Heart left ventricle (tissue), 16 donors: Measurements from ENCODE around the gene ADSS1. TPM values are rescaled to one million over a fixed set of nuclear protein-coding genes. Genes with fewer than 3 reads are reported as not detected.
A peak's percentile ranks its signal among the peaks of the same experiment; 100 is the strongest.

ENCODE experiments used
- ATAC-seq, 4 donors: fragments of 200-7000 bp; cut with Tn5 transposase; one replicate each; pipeline ENCODE4 v1.9.1; 2020 to 2022; ENCODE audit warnings: moderate library complexity in 4 of 4, mild to moderate bottlenecking in 3 of 4, moderate number of reproducible peaks in 1 of 4
- DNase-seq, 5 donors: peaks; one replicate each; pipeline ENCODE4 v3.0.0-alpha.2; 2020
- H3K27ac ChIP-seq, 12 donors: fragments of 200-600 bp; sonication (generic) in 4 of 12; one replicate each; pipeline versions ENCODE4 v1.5.0 to v1.8.0; 2016 to 2022; ENCODE audit warnings: mild to moderate bottlenecking in 2 of 12
- H3K27me3 ChIP-seq, 9 donors: fragments of 200-600 bp; sonication (generic) in 2 of 9; one replicate each; pipeline versions ENCODE4 v1.5.1 to v1.8.0; 2016 to 2022; ENCODE audit warnings: mild to moderate bottlenecking in 3 of 9
- H3K36me3 ChIP-seq, 9 donors: fragments of 200-600 bp; sonication (generic) in 2 of 9; one replicate each; pipeline versions ENCODE4 v1.5.0 to v1.8.0; 2018 to 2022; ENCODE audit warnings: mild to moderate bottlenecking in 2 of 9
- H3K4me1 ChIP-seq, 12 donors: fragments of 200-600 bp; sonication (generic) in 4 of 12; one replicate each; pipeline versions ENCODE4 v1.5.0 to v1.8.0; 2016 to 2022; ENCODE audit warnings: mild to moderate bottlenecking in 3 of 12
- H3K4me3 ChIP-seq, 12 donors: fragments of 200-600 bp; sonication (generic) in 4 of 12; one replicate each; pipeline versions ENCODE4 v1.5.0 to v1.8.0; 2017 to 2022; ENCODE audit warnings: mild to moderate bottlenecking in 9 of 12, moderate library complexity in 4 of 12
- H3K9me3 ChIP-seq, 12 donors: fragments of 200-600 bp; sonication (generic) in 4 of 12; one replicate each; pipeline versions ENCODE4 v1.5.0 to v1.8.0; 2016 to 2022; ENCODE audit warnings: mild to moderate bottlenecking in 1 of 12
- POLR2A ChIP-seq, 2 donors: fragments of 450-650 bp; IDR thresholded peaks; one replicate each; pipeline ENCODE4 v1.6.1; 2017; ENCODE audit warnings: antibody characterized with exemption in 2 of 2, mild to moderate bottlenecking in 2 of 2, moderate library complexity in 2 of 2
- WGBS, 4 donors: extraction: QIAGEN DNeasy Blood & Tissue Kit in 2 of 4; methylation state at CpG; one replicate each; pipeline versions ENCODE4 v1.1.5 to v1.1.7; 2013 to 2018; 5-methylcytosine and 5-hydroxymethylcytosine counted together
- intact Hi-C, 10 donors: fragments of 100-400 bp; cut with DNase I; formaldehyde crosslinking; loops; one replicate each; pipeline versions ENCODE4 v1.11.1 to v1.14.2; 2022
- polyA plus RNA-seq, 2 donors: library from polyadenylated mRNA; stranded (reverse); fragments of 200-250 nt; gene quantifications; one replicate each; pipeline ENCODE4 v1.2.3, GENCODE V29; 2013
- total RNA-seq, 9 donors: library from RNA; depleted of rRNA in 2 of 9; stranded (reverse); fragments of >200 nt in 2 of 9; fragmentation: NEBNext Ultra II Directional in 3 of 9; extraction: Animal tissue kit (Norgen Biotek cat#: 25700) in 3 of 9; gene quantifications; one replicate each; pipeline versions ENCODE4 v1.1.0 to v1.2.4, GENCODE V29; 2016 to 2023
- TF ChIP-seq, protein P1 (sequence below), 12 donors: fragments of 200-600 bp; sonication (generic) in 4 of 12; IDR thresholded peaks; one replicate each; pipeline versions ENCODE4 v1.5.0 to v1.8.0; 2018 to 2022; ENCODE audit warnings: antibody characterized with exemption in 12 of 12, mild to moderate bottlenecking in 5 of 12
- donor health status: ischemic (EF 13 %, LVEDD 7.1; RV severe dilation, severe dysfunction).
- donor health status: healthy with polysubstance abuse.
- donor health status: DM: no; HTN: yes; CAD: no.
- donor health status: DM: no; HTN: no; CAD: no.
- donor health status: ischemic (EF 25% LVEDD 6.9; RV normal size, moderate dysfunction).
- donor health status: ischemic (EF 25% LVEDD 5.7; RV mildly dilated, moderate dysfunction).
- donor health status: healthy.
- donor health status: DM: yes; HTN: yes; CAD: no.
- donor health status: ischemic (EF 35%, LVEDD 5.7; RV mildly dilated, moderate dysfunction).
- donor health status: nonischemic (EF 11% LVEDD 7.7; RV severe dilation, severe dysfunction).
- donor health status: DM: yes; HTN: yes; CAD: no.
- donor health status: PGD.
- donor health status: ischemic (EF 29% LVEDD 5.4; RV normal size, mild dysfunction).
- donor health status: nonischemic (EF 23%, LVEDD 6.1; RV moderate dilation, normal function).

The ADSS1 gene
- total and polyA plus RNA-seq, 11 donors: 64.7 to 258 (median 160) TPM

DNA sequence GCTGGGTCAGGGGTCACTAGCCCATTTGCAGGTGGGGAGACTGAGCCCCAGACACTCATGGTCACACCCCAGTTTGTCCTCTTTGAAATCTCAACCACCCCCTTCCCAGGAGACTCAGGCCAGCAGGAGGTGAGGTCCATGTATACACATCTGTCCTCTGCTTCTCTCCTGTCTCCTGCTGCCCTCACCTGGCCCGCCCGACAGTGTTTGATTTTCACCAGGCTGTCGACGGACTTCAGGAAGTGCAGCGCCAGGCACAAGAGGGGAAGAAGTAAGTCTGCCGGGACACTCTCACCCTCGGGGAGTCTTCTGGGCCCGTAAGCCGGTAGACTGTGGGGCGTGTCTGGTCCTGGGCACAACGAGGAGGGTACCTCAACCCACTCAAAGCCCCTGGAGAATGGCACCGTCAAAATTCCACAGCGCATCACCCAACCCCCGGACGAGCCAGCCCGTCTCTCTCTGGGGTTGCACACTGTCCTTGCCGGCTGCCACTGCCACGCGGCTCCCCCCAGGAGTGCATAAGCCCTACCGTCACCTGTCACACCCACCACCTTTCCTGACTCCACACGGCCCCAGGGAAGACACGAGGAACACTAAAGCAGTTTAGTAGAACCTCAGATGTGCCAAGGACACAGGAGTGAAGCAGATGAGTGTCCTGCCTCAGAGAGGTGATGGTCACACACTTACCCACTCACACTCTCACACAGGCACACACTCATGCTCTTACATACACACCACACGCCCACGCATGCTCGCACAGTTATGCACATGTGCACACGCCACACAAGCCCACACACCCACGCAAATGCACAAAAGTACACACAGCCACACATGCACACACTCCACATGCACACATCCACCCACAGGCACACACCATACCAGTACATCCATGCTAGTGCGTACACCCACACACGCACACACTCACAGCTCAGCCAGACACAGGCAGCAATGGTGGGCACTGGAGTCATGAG, 15.8 kb downstream of the ADSS1 start:
- DNase-seq (peak in 1 of 5 donors; percentile 17), ATAC-seq (no peak)
- Histone ChIP-seq H3K9me3 (no peaks in the 10 kb centered on the region), H3K27ac (no peak overlapping the region), H3K27me3 (no peaks in the 10 kb centered on the region), H3K4me1 (peaks cover 0 to 31% (median 24%) of the 10 kb centered on the region in 12 donors), H3K36me3 (peaks cover 0 to 63% (median 40%) of the 10 kb centered on the region in 9 donors), H3K4me3 (no peak overlapping the region)
- WGBS, 4 donors: 83 to 88% (median 87%) methylated on average over 27 to 29 of the region's 29 CpGs
- TF ChIP-seq, protein P1, sequence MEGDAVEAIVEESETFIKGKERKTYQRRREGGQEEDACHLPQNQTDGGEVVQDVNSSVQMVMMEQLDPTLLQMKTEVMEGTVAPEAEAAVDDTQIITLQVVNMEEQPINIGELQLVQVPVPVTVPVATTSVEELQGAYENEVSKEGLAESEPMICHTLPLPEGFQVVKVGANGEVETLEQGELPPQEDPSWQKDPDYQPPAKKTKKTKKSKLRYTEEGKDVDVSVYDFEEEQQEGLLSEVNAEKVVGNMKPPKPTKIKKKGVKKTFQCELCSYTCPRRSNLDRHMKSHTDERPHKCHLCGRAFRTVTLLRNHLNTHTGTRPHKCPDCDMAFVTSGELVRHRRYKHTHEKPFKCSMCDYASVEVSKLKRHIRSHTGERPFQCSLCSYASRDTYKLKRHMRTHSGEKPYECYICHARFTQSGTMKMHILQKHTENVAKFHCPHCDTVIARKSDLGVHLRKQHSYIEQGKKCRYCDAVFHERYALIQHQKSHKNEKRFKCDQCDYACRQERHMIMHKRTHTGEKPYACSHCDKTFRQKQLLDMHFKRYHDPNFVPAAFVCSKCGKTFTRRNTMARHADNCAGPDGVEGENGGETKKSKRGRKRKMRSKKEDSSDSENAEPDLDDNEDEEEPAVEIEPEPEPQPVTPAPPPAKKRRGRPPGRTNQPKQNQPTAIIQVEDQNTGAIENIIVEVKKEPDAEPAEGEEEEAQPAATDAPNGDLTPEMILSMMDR (IDR thresholded peaks at IDR 0.05): no peak
- no peak for TF ChIP-seq POLR2A (IDR thresholded peaks at IDR 0.05)
- intact Hi-C loops: no loop called here

DNA sequence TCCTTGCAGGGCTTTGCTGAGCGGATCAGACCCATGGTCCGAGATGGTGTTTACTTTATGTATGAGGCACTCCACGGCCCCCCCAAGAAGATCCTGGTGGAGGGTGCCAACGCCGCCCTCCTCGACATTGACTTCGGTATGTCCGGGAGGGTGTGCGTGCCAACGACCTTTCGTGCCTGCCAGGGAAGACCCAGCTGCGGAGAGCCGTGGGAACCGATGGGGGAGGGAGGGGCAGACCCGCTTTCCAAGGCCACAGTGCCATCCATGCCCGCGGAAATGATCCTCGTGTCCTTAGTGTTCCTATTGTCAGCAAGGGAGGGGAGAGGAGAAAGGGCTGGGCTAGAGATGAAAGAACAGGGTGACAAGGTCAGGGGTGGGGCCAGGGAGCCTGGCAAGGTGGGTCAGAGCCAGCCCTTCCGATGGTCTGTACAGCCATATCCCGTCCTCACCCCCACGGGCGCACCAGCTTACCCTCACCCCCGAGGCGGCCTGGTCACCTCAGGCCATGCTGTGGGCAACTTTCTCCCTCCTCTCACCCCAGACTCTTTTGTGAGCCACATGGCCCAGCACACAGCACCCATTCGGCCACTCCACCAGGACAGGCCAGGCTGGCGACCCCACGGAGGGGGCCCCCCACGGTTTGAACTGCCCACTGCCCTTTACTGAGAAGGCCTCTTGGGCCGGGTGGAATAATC, 17.2 kb downstream of the ADSS1 start:
- H3K36me3 ChIP-seq: peaks cover 0 to 65% (median 54%) of the 10 kb centered on the region in 9 donors
- intact Hi-C loops: no loop called here
- peaks cover 0 to 18% (median 12%) of the 10 kb centered on the region in 12 donors for H3K4me1 ChIP-seq
- no peak overlapping the region for H3K4me3 ChIP-seq
- no peaks in the 10 kb centered on the region for H3K9me3 ChIP-seq
- WGBS, 4 donors: 87 to 94% (median 89%) methylated on average over 29 of the region's 29 CpGs
- H3K27ac ChIP-seq: peak overlapping the region in 1 of 12 donors; percentile 23
- ATAC-seq: no peak
- no peaks in the 10 kb centered on the region for H3K27me3 ChIP-seq
- TF ChIP-seq, protein P1 (IDR thresholded peaks at IDR 0.05): no peak
- no peak for TF ChIP-seq POLR2A (IDR thresholded peaks at IDR 0.05)
- DNase-seq: peak in 3 of 5 donors; percentile 22 to 48 (median 33)

DNA sequence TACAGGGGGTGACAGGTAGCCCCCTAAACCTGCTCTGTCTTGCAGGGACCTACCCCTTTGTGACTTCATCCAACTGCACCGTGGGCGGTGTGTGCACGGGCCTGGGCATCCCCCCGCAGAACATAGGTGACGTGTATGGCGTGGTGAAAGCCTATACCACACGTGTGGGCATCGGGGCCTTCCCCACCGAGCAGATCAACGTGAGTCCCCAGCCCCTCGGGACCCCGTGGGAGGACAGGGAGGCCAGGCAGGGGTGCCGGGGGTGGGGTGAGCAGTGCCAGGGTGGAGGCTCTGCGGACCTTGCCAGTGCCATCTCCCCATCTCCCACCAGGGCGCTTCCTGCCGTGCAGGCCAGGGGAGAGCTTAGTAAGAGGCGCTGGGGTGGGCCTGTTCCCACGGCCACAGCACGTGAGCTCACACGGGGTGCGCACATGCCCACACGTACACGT, 17.8 kb downstream of the ADSS1 start:
- no peak for ATAC-seq
- intact Hi-C loops: no loop called here
- DNase-seq: peak in 3 of 5 donors; percentile 22 to 48 (median 22)
- no peak overlapping the region for H3K27ac ChIP-seq
- H3K36me3 ChIP-seq: peaks cover 0 to 70% (median 59%) of the 10 kb centered on the region in 9 donors
- no peaks in the 10 kb centered on the region for H3K9me3 ChIP-seq
- peaks cover 0 to 17% (median 7%) of the 10 kb centered on the region in 12 donors for H3K4me1 ChIP-seq
- no peak overlapping the region for H3K4me3 ChIP-seq
- no peak for TF ChIP-seq POLR2A (IDR thresholded peaks at IDR 0.05)
- TF ChIP-seq, protein P1 (IDR thresholded peaks at IDR 0.05): no peak
- 91 to 94% (median 92%) methylated on average over 12 to 23 of the region's 23 CpGs for WGBS, 4 donors
- H3K27me3 ChIP-seq: no peaks in the 10 kb centered on the region
